Dedifferentiated amniotic fluid mesenchymal stem cell (primary cell): Measurements from ENCODE around the gene PLK3.
"Not testable (repeated sequence)": the region's sequence is repeated elsewhere in the genome, so short reads cannot be mapped to it uniquely, and the experiment has no call there.

Experiments used
- DNase-seq: peaks from one replicate; pipeline ENCODE4 v3.0.0-alpha.2; 2016; ENCODE audit errors: extremely low spot score

The PLK3 gene

GRCh38 chr1:44808938-44809917, 9.1 kb downstream of the PLK3 start:
- peak; percentile 27 for DNase-seq

- no peak for DNase-seq
Measured at GRCh38 chr1:44810101-44810761, 10.1 kb downstream of the PLK3 start.

GRCh38 chr1:44810762-44811105, 10.6 kb downstream of the PLK3 start:
- DNase-seq, result not testable (repeated sequence)

GRCh38 chr1:44811234-44811633, 11.1 kb downstream of the PLK3 start:
- no peak for DNase-seq

- DNase-seq, result no peak
Measured at GRCh38 chr1:44812822-44813543, 12.8 kb downstream of the PLK3 start.

- not testable (repeated sequence) for DNase-seq
Measured at GRCh38 chr1:44815926-44816325, 15.7 kb downstream of the PLK3 start.

- DNase-seq, result no peak
Measured at GRCh38 chr1:44817307-44817706, 17.1 kb downstream of the PLK3 start.

GRCh38 chr1:44817771-44818495, 17.8 kb downstream of the PLK3 start:
- no peak for DNase-seq

GRCh38 chr1:44819196-44819607, 19.0 kb downstream of the PLK3 start:
- peak; percentile 55 for DNase-seq

- DNase-seq, result peak; percentile 58
Measured at GRCh38 chr1:44819608-44820327, 19.6 kb downstream of the PLK3 start.

GRCh38 chr1:44820328-44821239, 20.4 kb downstream of the PLK3 start:
- DNase-seq, result no peak

- no peak for DNase-seq
Measured at GRCh38 chr1:44821240-44821715, 21.1 kb downstream of the PLK3 start.

- no peak for DNase-seq
Measured at GRCh38 chr1:44822131-44822701, 22.0 kb downstream of the PLK3 start.

GRCh38 chr1:44822981-44823451, 22.8 kb downstream of the PLK3 start:
- no peak for DNase-seq

GRCh38 chr1:44824392-44824791, 24.2 kb downstream of the PLK3 start:
- DNase-seq, result not testable (repeated sequence)

- no peak for DNase-seq
Measured at GRCh38 chr1:44826375-44827196, 26.4 kb downstream of the PLK3 start.

- DNase-seq, result no peak
Measured at GRCh38 chr1:44827197-44828002, 27.2 kb downstream of the PLK3 start.
